ENCODE data around the gene CPED1.

- TF ChIP-seq, protein P1, sequence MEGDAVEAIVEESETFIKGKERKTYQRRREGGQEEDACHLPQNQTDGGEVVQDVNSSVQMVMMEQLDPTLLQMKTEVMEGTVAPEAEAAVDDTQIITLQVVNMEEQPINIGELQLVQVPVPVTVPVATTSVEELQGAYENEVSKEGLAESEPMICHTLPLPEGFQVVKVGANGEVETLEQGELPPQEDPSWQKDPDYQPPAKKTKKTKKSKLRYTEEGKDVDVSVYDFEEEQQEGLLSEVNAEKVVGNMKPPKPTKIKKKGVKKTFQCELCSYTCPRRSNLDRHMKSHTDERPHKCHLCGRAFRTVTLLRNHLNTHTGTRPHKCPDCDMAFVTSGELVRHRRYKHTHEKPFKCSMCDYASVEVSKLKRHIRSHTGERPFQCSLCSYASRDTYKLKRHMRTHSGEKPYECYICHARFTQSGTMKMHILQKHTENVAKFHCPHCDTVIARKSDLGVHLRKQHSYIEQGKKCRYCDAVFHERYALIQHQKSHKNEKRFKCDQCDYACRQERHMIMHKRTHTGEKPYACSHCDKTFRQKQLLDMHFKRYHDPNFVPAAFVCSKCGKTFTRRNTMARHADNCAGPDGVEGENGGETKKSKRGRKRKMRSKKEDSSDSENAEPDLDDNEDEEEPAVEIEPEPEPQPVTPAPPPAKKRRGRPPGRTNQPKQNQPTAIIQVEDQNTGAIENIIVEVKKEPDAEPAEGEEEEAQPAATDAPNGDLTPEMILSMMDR (IDR thresholded peaks at IDR 0.05; ENCODE audit: low read length) = no peak
- TF ChIP-seq EZH2 (optimal IDR thresholded peaks at IDR 0.05; ENCODE audit: low read depth, low read length) (no peak), EZH2phosphoT487 (IDR thresholded peaks at IDR 0.05; ENCODE audit: low read length) (no peak)
These were observed 339.2 kb downstream of the CPED1 start for GRCh38 chr7:121327671-121328070.
